HCT116 (cell line): ENCODE results near the gene DLG2. TPM values are rescaled to one million over a fixed set of nuclear protein-coding genes. Genes with fewer than 3 reads are reported as not detected.

ENCODE experiments used
- ATAC-seq: fragments of 200-7000 bp; cut with Tn5 transposase; 2 replicates; pipeline ENCODE4 v1.9.1; 2020; ENCODE audit warnings: mild to moderate bottlenecking, moderate library complexity
- BruUV-seq: library from RNA; stranded (reverse); fragments of 400-500 nt; replicated peaks from 2 replicates; lab custom pipeline; 2021; lab: Mats Ljungman, UMichigan
- CTCF ChIA-PET: fragments of 300-600 bp; sonication (Branson Sonifier 250); formaldehyde crosslinking; loops from one replicate; lab custom pipeline; 2021; ENCODE audit warnings: antibody characterized with exemption; lab: Charles Lee
- POLR2A ChIA-PET: fragments of 300-600, 350-600 bp; sonication (Branson Sonifier 250); formaldehyde crosslinking; loops from one replicate; lab custom pipeline; 2021; ENCODE audit warnings: antibody characterized with exemption; lab: Charles Lee
- RAD21 ChIA-PET, 2 experiments: fragments of 300-600 bp; sonication (Branson Sonifier 250); formaldehyde crosslinking; loops; one replicate each; lab custom pipeline; 2023; ENCODE audit warnings: low total read pairs in 2 of 2; ENCODE audit not compliant: uncharacterized antibody in 2 of 2, unreplicated experiment in 2 of 2, low non-redundant PET in 1 of 2; lab: Charles Lee
- DNase-seq: peaks from one replicate; pipeline ENCODE4 v3.0.0-alpha.2; 2010; ENCODE audit warnings: low read depth, low spot score
- H2AFZ ChIP-seq: fragments of 200-600 bp; shearing (Covaris generic), sonication (generic); 2 replicates; pipeline ENCODE4 v1.6.1; 2017; ENCODE audit warnings: low read depth, mixed run types, mixed read lengths, antibody characterized with exemption, low read length; ENCODE audit not compliant: poor library complexity, severe bottlenecking
- H3K27ac ChIP-seq: 2 replicates; pipeline ENCODE4 v1.5.1; 2012; ENCODE audit warnings: low read depth, low read length
- H3K27me3 ChIP-seq: fragments of 200-600 bp; sonication (generic); 2 replicates; pipeline ENCODE4 v1.6.1; 2016; ENCODE audit warnings: mixed run types, low read length, mixed read lengths; ENCODE audit not compliant: insufficient read depth
- H3K36me3 ChIP-seq, 2 experiments: fragments of 200-500 bp in 1 of 2; fragments of 200-600 bp in 1 of 2; sonication (Bioruptor generic) in 1 of 2; sonication (generic) in 1 of 2; 2 replicates each; pipeline versions ENCODE4 v1.5.1 to v1.6.1; 2014 to 2016; ENCODE audit warnings: low read length in 2 of 2, inconsistent platforms in 1 of 2, mixed read lengths in 1 of 2, mixed run types in 1 of 2; ENCODE audit not compliant: insufficient read depth in 2 of 2, control insufficient read depth in 1 of 2
- H3K4me1 ChIP-seq, 2 experiments: fragments of 200-600 bp in 1 of 2; sonication (generic) in 1 of 2; 2 replicates each; pipeline versions ENCODE4 v1.5.1 to v1.6.1; 2012 to 2017; ENCODE audit warnings: low read length in 2 of 2, inconsistent platforms in 1 of 2, mild to moderate bottlenecking in 1 of 2, mixed read lengths in 1 of 2, mixed run types in 1 of 2, moderate library complexity in 1 of 2; ENCODE audit not compliant: insufficient read depth in 2 of 2, control insufficient read depth in 1 of 2
- H3K4me2 ChIP-seq: fragments of 200-600 bp; sonication (generic); 2 replicates; pipeline ENCODE4 v1.6.1; 2017; ENCODE audit warnings: mixed run types, low read length, mixed read lengths
- H3K4me3 ChIP-seq, 2 experiments: fragments of 200-600 bp in 1 of 2; sonication (generic) in 1 of 2; replicated peaks in 1 of 2; 2 replicates each; pipeline ENCODE4 v1.5.1; 2011 to 2016; ENCODE audit warnings: low read length in 2 of 2, control low read depth in 1 of 2, low read depth in 1 of 2, mild to moderate bottlenecking in 1 of 2, mixed read lengths in 1 of 2, mixed run types in 1 of 2
- H3K79me2 ChIP-seq: fragments of 200-600 bp; sonication (generic); 2 replicates; pipeline ENCODE4 v1.6.1; 2017; ENCODE audit warnings: mild to moderate bottlenecking, mixed run types, low read length, moderate library complexity, mixed read lengths; ENCODE audit not compliant: insufficient read depth
- H3K9ac ChIP-seq: fragments of 200-600 bp; sonication (generic); 2 replicates; pipeline ENCODE4 v1.6.1; 2016; ENCODE audit warnings: low read length, mixed read lengths
- H3K9me2 ChIP-seq: fragments of 200-600 bp; sonication (generic), shearing (Covaris generic); 2 replicates; pipeline ENCODE4 v1.6.1; 2017; ENCODE audit warnings: mixed run types, mild to moderate bottlenecking, moderate library complexity; ENCODE audit not compliant: insufficient read depth
- H3K9me3 ChIP-seq, 2 experiments: fragments of 200-500 bp in 1 of 2; fragments of 200-600 bp in 1 of 2; sonication (Bioruptor generic) in 1 of 2; sonication (generic) in 1 of 2; 2 replicates each; pipeline ENCODE4 v1.6.1; 2014 to 2017; ENCODE audit warnings: low read length in 2 of 2, mixed read lengths in 2 of 2, inconsistent platforms in 1 of 2, low read depth in 1 of 2, mild to moderate bottlenecking in 1 of 2, mixed run types in 1 of 2, moderate library complexity in 1 of 2; ENCODE audit not compliant: control insufficient read depth in 1 of 2, insufficient read depth in 1 of 2
- H4K20me1 ChIP-seq: fragments of 200-600 bp; sonication (generic), shearing (Covaris generic); 2 replicates; pipeline ENCODE4 v1.6.1; 2017; ENCODE audit warnings: mixed run types, mild to moderate bottlenecking, moderate library complexity; ENCODE audit not compliant: insufficient read depth
- CBX3 ChIP-seq: IDR thresholded peaks from 2 replicates; pipeline ENCODE4 v1.6.1; 2012; ENCODE audit warnings: low read depth
- CEBPB ChIP-seq: IDR thresholded peaks from 2 replicates; pipeline ENCODE4 v1.6.1; 2012; ENCODE audit warnings: low read depth
- CTCF ChIP-seq, 3 experiments: fragments of 200-600 bp in 1 of 3; sonication (generic) in 1 of 3; IDR thresholded peaks in 2 of 3; conservative IDR thresholded peaks in 1 of 3; 2 replicates each; pipeline ENCODE4 v1.5.1; 2012 to 2017; ENCODE audit warnings: low read depth in 2 of 3, low read length in 2 of 3, antibody characterized with exemption in 1 of 3, borderline replicate concordance in 1 of 3, control low read depth in 1 of 3, mild to moderate bottlenecking in 1 of 3, mixed read lengths in 1 of 3, mixed run types in 1 of 3, moderate library complexity in 1 of 3; ENCODE audit not compliant: insufficient read depth in 1 of 3
- ELF1 ChIP-seq: IDR thresholded peaks from 2 replicates; pipeline ENCODE4 v1.6.1; 2012; ENCODE audit warnings: low read depth, borderline replicate concordance
- EZH2 ChIP-seq: fragments of 200-600 bp; sonication (generic); IDR thresholded peaks from 2 replicates; pipeline ENCODE4 v1.6.1; 2017; ENCODE audit warnings: antibody characterized with exemption, mixed run types
- EZH2phosphoT487 ChIP-seq: fragments of 200-600 bp; IDR thresholded peaks from 2 replicates; pipeline ENCODE4 v1.6.1; 2018; ENCODE audit warnings: antibody characterized with exemption, borderline replicate concordance
- FOSL1 ChIP-seq: IDR thresholded peaks from 2 replicates; pipeline ENCODE4 v1.6.1; 2012; ENCODE audit warnings: low read depth
- JUND ChIP-seq: IDR thresholded peaks from 2 replicates; pipeline ENCODE4 v1.6.1; 2012
- MAX ChIP-seq: IDR thresholded peaks from 2 replicates; pipeline ENCODE4 v1.6.1; 2012
- POLR2A ChIP-seq: IDR thresholded peaks from 2 replicates; pipeline ENCODE4 v1.7.0; 2011; ENCODE audit warnings: borderline replicate concordance; ENCODE audit not compliant: insufficient read depth, insufficient read length; ENCODE audit errors: extremely low read depth
- RAD21 ChIP-seq: IDR thresholded peaks from 2 replicates; pipeline ENCODE4 v1.6.1; 2012; ENCODE audit warnings: low read depth, mild to moderate bottlenecking
- REST ChIP-seq: IDR thresholded peaks from 2 replicates; pipeline ENCODE4 v1.6.1; 2012; ENCODE audit warnings: low read depth
- SIN3A ChIP-seq: IDR thresholded peaks from 2 replicates; pipeline ENCODE4 v1.6.1; 2012; ENCODE audit warnings: low read depth
- SP1 ChIP-seq: IDR thresholded peaks from 2 replicates; pipeline ENCODE4 v1.6.1; 2012; ENCODE audit warnings: low read depth
- SRF ChIP-seq: IDR thresholded peaks from 2 replicates; pipeline ENCODE4 v1.6.1; 2012; ENCODE audit warnings: low read depth
- TCF7L2 ChIP-seq: IDR thresholded peaks from 2 replicates; pipeline ENCODE4 v1.7.0; 2011; ENCODE audit warnings: borderline replicate concordance, inconsistent platforms; ENCODE audit not compliant: insufficient read depth, insufficient read length; ENCODE audit errors: extremely low read depth
- YY1 ChIP-seq: IDR thresholded peaks from 2 replicates; pipeline ENCODE4 v1.6.1; 2011; ENCODE audit warnings: low read length, low read depth, moderate library complexity, mild to moderate bottlenecking; ENCODE audit not compliant: insufficient replicate concordance; ENCODE audit errors: extremely low read depth
- ZFX ChIP-seq: fragments of 450-650 bp; IDR thresholded peaks from 2 replicates; pipeline ENCODE4 v1.6.1; 2017
- ZNF274 ChIP-seq: fragments of 200-500 bp; sonication (Bioruptor generic); IDR thresholded peaks from 2 replicates; pipeline ENCODE4 v1.6.1; 2014; ENCODE audit warnings: mild to moderate bottlenecking, low read depth, low read length, inconsistent platforms
- intact Hi-C: fragments of 100-400 bp; cut with micrococcal nuclease; formaldehyde crosslinking; loops from 2 replicates; pipeline ENCODE4 v1.10.0; 2022
- total RNA-seq: library from RNA; stranded (reverse); gene quantifications from one replicate; pipeline ENCODE4 v1.2.1, GENCODE V29; 2021; ENCODE audit not compliant: unreplicated experiment

Gene DLG2
- total RNA-seq, 1 experiment from 2014 or later = 2.4 TPM

GRCh38 chr11:84089072-84090057, 1537.8 kb downstream of the DLG2 start:
- no peaks in the 10 kb centered on the region for H4K20me1 ChIP-seq
- H3K4me2 ChIP-seq = no peak overlapping the region
- no peaks in the 10 kb centered on the region for H3K27me3 ChIP-seq
- no peak overlapping the region for H2AFZ ChIP-seq
- intact Hi-C loops = no loop called here
- CTCF ChIA-PET = no interaction called here
- no peak for DNase-seq
- no peak for TF ChIP-seq ZFX
- no peak for TF ChIP-seq CTCF (IDR thresholded peaks at IDR 0.05 in 2 of 3, conservative IDR thresholded peaks at IDR 0.05 in 1 of 3; ENCODE audit: borderline replicate concordance in 1 of 3, insufficient read depth in 1 of 3, low read depth in 2 of 3, low read length in 2 of 3)
- no peak for TF ChIP-seq YY1
- no peak for TF ChIP-seq FOSL1
- no peak for TF ChIP-seq ZNF274
- no peak for TF ChIP-seq SIN3A
- no peak for TF ChIP-seq REST
- TF ChIP-seq MAX = no peak
- no peak for TF ChIP-seq EZH2phosphoT487
- TF ChIP-seq TCF7L2 = no peak
- TF ChIP-seq JUND = no peak
- no peak for TF ChIP-seq SP1
- TF ChIP-seq SRF = no peak
- no peak for TF ChIP-seq CBX3
- no peak for TF ChIP-seq ELF1
- TF ChIP-seq CEBPB = no peak
- no peak for TF ChIP-seq RAD21
- no peak for TF ChIP-seq POLR2A
- TF ChIP-seq EZH2 = no peak
- TF ChIP-seq, all 23 proteins: peak for 0
- Histone ChIP-seq H3K36me3 (no peaks in the 10 kb centered on the region), H3K9me3 (no peaks in the 10 kb centered on the region; a peak in 1 of 4 replicates), H3K9ac (no peak overlapping the region), H3K4me1 (no peaks in the 10 kb centered on the region), H3K79me2 (no peaks in the 10 kb centered on the region), H3K27ac (no peak overlapping the region), H3K4me3 (no peak overlapping the region), H3K9me2 (no peaks in the 10 kb centered on the region)
- POLR2A ChIA-PET = no interaction called here
- BruUV-seq = no TSS peak
- RAD21 ChIA-PET = no interaction called here
- no peak for ATAC-seq
